ENCODE measurements around the gene CLCA1.

DNA sequence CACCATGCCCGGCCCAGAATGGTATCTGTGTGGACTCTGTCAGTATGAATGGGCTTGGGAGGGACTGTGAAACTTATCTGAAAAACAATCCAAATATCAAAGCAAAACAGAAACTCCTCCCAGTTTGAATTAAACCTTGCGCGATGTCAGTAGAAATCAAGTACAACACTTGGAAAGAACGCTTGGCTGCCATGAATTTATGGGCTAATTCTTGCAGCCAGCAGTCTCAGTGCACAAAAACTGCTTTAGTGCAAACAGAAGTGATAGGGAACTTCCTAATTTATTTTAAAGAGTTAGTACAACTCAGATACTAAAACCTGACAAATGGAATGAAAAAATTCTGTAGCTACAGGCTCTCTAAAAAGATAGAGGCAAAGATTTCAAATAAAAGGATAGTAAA lies 8.5 kb downstream of the CLCA1 start:
- TF ChIP-seq PRDM15 (CRISPR knock-in tag; IDR thresholded peaks at IDR 0.05), result no peak
- no peak for TF ChIP-seq FOXM1 (IDR thresholded peaks at IDR 0.05; ENCODE audit: low read depth, low read length)
- TF ChIP-seq CTCF (IDR thresholded peaks at IDR 0.05 in 2 of 3, conservative IDR thresholded peaks at IDR 0.05 in 1 of 3; ENCODE audit: control insufficient read depth in 2 of 3, extremely low read depth in 1 of 3, insufficient read depth in 1 of 3, low read depth in 3 of 3, low read length in 3 of 3), result no peak
- TF ChIP-seq POLR2AphosphoS5 (IDR thresholded peaks at IDR 0.05; ENCODE audit: low read length), result no peak
- TF ChIP-seq POLR2A (IDR thresholded peaks at IDR 0.05; ENCODE audit: low read depth, low read length), result no peak
- TF ChIP-seq NFYB (IDR thresholded peaks at IDR 0.05; ENCODE audit: insufficient read depth, low read depth, low read length), result no peak
- no peak for TF ChIP-seq JUNB (IDR thresholded peaks at IDR 0.05)
- TF ChIP-seq, protein P1, sequence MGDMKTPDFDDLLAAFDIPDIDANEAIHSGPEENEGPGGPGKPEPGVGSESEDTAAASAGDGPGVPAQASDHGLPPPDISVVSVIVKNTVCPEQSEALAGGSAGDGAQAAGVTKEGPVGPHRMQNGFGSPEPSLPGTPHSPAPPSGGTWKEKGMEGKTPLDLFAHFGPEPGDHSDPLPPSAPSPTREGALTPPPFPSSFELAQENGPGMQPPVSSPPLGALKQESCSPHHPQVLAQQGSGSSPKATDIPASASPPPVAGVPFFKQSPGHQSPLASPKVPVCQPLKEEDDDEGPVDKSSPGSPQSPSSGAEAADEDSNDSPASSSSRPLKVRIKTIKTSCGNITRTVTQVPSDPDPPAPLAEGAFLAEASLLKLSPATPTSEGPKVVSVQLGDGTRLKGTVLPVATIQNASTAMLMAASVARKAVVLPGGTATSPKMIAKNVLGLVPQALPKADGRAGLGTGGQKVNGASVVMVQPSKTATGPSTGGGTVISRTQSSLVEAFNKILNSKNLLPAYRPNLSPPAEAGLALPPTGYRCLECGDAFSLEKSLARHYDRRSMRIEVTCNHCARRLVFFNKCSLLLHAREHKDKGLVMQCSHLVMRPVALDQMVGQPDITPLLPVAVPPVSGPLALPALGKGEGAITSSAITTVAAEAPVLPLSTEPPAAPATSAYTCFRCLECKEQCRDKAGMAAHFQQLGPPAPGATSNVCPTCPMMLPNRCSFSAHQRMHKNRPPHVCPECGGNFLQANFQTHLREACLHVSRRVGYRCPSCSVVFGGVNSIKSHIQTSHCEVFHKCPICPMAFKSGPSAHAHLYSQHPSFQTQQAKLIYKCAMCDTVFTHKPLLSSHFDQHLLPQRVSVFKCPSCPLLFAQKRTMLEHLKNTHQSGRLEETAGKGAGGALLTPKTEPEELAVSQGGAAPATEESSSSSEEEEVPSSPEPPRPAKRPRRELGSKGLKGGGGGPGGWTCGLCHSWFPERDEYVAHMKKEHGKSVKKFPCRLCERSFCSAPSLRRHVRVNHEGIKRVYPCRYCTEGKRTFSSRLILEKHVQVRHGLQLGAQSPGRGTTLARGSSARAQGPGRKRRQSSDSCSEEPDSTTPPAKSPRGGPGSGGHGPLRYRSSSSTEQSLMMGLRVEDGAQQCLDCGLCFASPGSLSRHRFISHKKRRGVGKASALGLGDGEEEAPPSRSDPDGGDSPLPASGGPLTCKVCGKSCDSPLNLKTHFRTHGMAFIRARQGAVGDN (IDR thresholded peaks at IDR 0.05), result no peak
- TF ChIP-seq ZNF24 (IDR thresholded peaks at IDR 0.05), result no peak
- TF ChIP-seq FOXK2 (IDR thresholded peaks at IDR 0.05), result no peak

All from GM12878 (cell line).